Measurements from ENCODE around the gene OR5K2.
A peak's percentile ranks its signal among the peaks of the same experiment; 100 is the strongest.

Gene OR5K2

GRCh38 chr3:98522544-98523281, 25.2 kb downstream of the OR5K2 start, which contains the start of gene CLDND1:
Gene CLDND1 (minus strand): TSS chr3:98522902. CDS start chr3:98521424, 1,478 bp downstream.
- FAIRE-seq, result peak; percentile 97
- DNase-seq (ENCODE audit: low spot score), result peak; percentile 99

GRCh38 chr3:98525494-98525893, 28.0 kb downstream of the OR5K2 start:
- DNase-seq (ENCODE audit: low spot score), result no peak
- FAIRE-seq, result no peak

- FAIRE-seq (no peak), DNase-seq (ENCODE audit: low spot score) (no peak)
These were observed 31.2 kb downstream of the OR5K2 start for GRCh38 chr3:98528474-98529346.

GRCh38 chr3:98529856-98530459, 32.5 kb downstream of the OR5K2 start:
- no peak for DNase-seq (ENCODE audit: low spot score)

GRCh38 chr3:98530676-98531075, 33.2 kb downstream of the OR5K2 start:
- FAIRE-seq, result no peak
- no peak for DNase-seq (ENCODE audit: low spot score)

More at GRCh38 chr3:98529856-98530459, 32.5 kb downstream of the OR5K2 start:
- FAIRE-seq, result no peak

- DNase-seq (ENCODE audit: low spot score), result no peak
- no peak for FAIRE-seq
These were observed 34.3 kb downstream of the OR5K2 start, which contains the start of gene GPR15 for GRCh38 chr3:98531622-98532274. Gene GPR15 (plus strand): TSS chr3:98531978. CDS start chr3:98532034, 56 bp downstream.

- DNase-seq (ENCODE audit: low spot score), result no peak
- FAIRE-seq, result peak; percentile 55
These were observed 34.8 kb downstream of the OR5K2 start for GRCh38 chr3:98532275-98532637.

GRCh38 chr3:98532709-98533571, 35.5 kb downstream of the OR5K2 start:
- FAIRE-seq (no peak), DNase-seq (ENCODE audit: low spot score) (no peak)

- FAIRE-seq (no peak), DNase-seq (ENCODE audit: low spot score) (no peak)
These were observed 36.7 kb downstream of the OR5K2 start for GRCh38 chr3:98534168-98534567.

- FAIRE-seq, result no peak
- no peak for DNase-seq (ENCODE audit: low spot score)
These were observed 37.3 kb downstream of the OR5K2 start for GRCh38 chr3:98534734-98535133.

GRCh38 chr3:98536456-98537017, 39.1 kb downstream of the OR5K2 start:
- DNase-seq (ENCODE audit: low spot score), result no peak
- FAIRE-seq, result no peak

GRCh38 chr3:98540346-98540745, 42.9 kb downstream of the OR5K2 start:
- no peak for DNase-seq (ENCODE audit: low spot score)
- FAIRE-seq, result no peak

GRCh38 chr3:98541695-98542094, 44.2 kb downstream of the OR5K2 start:
- DNase-seq (ENCODE audit: low spot score) (no peak), FAIRE-seq (no peak)

- FAIRE-seq, result no peak
- no peak for DNase-seq (ENCODE audit: low spot score)
These were observed 45.1 kb downstream of the OR5K2 start for GRCh38 chr3:98542623-98543022.

GRCh38 chr3:98545940-98546339, 48.5 kb downstream of the OR5K2 start:
- no peak for FAIRE-seq
- no peak for DNase-seq (ENCODE audit: low spot score)
